Endometrial microvascular endothelial cells (primary cell): ENCODE measurements around the gene MET. TPM values are rescaled to one million over a fixed set of nuclear protein-coding genes. Genes with fewer than 3 reads are reported as not detected.
"Not testable (repeated sequence)": the region's sequence is repeated elsewhere in the genome, so short reads cannot be mapped to it uniquely, and the experiment has no call there.

Experiments
- in situ Hi-C: cut with HindIII; loops from 2 replicates; pipeline ENCODE4 v1.10.0; 2017; ENCODE audit warnings: low sequenced_read_pairs, low pct_unique_long_range_greater_than_20kb; ENCODE audit errors: inconsistent ontology term
- total RNA-seq: library from RNA; depleted of rRNA; stranded (reverse); fragments of >200 nt; gene quantifications from one replicate; pipeline ENCODE4 v1.2.3, GENCODE V29; 2015; ENCODE audit errors: inconsistent ontology term

Gene MET
- total RNA-seq, 1 donor from 2014 or later = 32.7 TPM

DNA sequence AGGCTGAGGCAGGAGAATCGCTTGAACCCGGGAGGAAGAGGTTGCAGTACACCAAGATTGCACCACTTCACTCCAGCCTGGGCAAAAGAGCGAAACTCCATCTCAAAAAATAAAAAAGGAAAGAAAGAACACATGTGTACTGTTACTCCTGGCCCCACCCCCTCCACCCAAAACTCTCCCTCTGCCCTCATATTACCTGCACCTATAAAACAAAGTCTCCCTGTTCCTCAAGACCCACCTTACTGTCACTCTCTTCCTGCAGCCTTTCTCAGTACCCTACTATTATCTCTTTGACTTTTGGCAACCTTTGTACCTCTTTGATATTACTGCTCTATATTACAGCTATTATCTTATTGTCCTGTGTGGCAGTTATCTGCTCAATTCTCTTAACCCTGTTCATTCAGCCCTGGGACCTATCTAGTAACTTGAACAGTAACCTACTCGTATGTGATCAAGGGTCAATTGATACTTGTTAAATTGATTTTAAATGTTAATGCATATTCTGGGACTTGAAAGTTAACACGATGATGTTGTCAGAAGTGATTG lies 121.9 kb downstream of the MET start:
- in situ Hi-C loops = no loop called here

DNA sequence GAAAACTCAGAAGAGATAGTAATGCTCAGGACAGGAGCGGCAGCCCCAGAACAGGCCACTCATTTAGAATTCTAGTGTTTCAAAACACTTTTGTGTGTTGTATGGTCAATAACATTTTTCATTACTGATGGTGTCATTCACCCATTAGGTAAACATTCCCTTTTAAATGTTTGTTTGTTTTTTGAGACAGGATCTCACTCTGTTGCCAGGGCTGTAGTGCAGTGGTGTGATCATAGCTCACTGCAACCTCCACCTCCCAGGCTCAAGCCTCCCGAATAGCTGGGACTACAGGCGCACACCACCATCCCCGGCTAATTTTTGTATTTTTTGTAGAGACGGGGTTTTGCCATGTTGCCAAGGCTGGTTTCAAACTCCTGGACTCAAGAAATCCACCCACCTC lies 124.5 kb downstream of the MET start:
- in situ Hi-C loops = no loop called here

DNA sequence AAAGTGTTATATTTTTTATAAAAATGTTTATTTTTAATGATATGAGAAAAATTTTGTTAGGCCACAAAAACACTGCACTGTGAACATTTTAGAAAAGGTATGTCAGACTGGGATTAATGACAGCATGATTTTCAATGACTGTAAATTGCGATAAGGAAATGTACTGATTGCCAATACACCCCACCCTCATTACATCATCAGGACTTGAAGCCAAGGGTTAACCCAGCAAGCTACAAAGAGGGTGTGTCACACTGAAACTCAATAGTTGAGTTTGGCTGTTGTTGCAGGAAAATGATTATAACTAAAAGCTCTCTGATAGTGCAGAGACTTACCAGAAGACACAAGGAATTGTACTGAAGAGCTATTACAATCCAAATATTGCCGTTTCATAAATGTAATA lies 125.6 kb downstream of the MET start:
- in situ Hi-C loops = no loop called here

DNA sequence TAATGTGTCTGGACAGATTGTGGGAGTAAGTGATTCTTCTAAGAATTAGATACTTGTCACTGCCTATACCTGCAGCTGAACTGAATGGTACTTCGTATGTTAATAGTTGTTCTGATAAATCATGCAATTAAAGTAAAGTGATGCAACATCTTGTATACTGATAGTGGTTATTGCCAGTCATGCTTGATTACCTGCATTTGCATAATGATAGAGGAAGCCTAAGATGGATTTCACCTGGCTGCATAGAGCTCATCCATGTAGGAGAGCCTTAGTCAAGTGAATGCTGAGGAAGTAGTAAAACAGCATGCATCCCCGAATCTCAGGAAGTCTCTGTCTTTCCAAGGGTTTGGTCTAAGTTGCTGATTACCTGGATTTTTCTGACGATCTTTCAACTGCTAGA lies 126.2 kb downstream of the MET start:
- in situ Hi-C loops = no loop called here

DNA sequence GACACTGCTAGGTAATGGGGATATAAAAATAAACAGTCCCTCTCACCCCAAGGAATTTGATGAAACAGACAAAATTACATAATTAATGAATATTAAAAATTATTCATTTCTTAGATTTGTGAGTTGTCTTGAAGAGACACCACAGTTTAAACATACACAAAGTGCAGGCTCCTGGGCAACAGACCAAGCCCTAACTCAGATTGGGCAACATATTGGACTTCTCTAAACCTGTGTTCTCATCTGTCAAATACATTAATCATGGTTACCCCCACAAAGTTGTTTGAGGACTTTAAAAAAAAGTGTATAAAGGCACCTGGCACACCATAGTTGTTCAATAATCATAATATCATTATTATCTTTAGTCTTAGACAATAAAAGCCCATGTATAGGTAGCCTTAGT lies 127.9 kb downstream of the MET start:
- in situ Hi-C loops = no loop called here

DNA sequence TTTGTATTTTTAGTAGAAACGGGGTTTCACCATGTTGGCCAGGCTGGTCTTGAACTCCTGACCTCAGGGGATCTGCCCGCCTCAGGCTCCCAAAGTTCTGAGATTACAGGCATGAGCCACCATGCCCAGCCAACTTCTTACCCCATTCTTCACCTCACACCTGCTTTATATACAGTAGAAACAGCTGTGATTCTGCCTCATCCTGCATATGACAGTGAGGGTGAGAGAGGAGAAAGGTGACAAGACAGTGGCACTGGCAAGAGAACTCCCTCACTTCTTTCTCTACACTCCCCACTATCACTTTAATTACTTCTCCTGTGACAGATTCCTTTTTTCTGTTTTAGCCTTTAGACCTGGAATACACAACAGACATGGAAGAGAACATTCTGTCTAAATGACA lies 128.6 kb downstream of the MET start:
- in situ Hi-C loops = no loop called here

DNA sequence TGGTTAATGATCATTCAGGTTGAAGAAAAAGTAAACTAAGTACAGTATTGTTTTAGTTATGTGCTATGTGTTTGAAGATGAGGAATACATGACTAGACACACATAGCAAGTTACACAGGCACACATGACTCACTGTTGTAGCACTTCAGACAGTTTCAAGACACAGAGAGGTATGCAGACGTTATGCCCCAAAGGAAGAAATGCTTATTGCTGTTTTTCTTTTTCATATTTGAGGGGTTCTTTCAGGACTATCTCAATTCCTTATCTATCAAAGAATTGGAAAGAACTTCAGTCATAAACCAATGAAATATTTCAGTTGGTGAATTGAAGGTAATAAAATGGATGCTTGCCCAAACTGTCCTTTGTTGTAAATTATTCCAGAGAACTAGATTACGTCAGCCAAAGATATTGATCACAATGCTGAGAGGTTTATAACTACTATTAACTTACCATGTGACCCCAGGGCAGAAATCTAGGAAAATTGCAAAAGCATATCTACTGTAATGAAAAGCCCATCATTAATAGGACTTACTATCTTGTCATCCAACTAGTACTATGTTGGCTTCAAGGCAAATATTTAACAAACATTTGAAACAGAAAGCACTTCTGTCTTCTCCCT lies 129.2 kb downstream of the MET start:
- in situ Hi-C loops = no loop called here

DNA sequence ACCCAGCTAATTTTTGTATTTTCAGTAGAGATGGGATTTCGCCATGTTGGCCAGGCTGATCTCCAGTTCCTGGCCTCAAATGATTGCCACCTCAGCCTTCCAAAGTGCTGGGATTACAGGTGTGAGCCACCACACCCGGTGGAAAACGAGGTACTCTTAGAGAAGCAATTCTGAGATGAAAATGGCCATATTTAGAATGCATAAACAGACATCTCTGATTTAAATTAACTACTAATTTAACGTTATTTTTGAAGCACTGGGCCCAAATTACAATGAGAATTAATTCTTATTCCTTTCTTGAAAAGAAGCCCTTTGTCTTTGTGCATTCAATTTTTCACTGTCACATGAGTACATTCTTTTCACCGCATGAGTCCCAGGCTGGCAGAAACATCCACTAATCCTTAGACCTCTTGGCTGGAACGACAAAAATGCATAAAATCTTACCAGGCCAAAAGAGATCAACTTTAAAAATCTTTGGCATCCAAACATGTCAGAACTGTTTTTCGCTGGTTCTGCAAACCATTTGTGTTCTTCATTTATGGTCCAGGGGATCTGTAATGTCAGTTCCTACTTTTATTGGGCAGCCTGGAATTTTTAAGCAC lies 130.2 kb downstream of the MET start:
- in situ Hi-C loops = no loop called here

DNA sequence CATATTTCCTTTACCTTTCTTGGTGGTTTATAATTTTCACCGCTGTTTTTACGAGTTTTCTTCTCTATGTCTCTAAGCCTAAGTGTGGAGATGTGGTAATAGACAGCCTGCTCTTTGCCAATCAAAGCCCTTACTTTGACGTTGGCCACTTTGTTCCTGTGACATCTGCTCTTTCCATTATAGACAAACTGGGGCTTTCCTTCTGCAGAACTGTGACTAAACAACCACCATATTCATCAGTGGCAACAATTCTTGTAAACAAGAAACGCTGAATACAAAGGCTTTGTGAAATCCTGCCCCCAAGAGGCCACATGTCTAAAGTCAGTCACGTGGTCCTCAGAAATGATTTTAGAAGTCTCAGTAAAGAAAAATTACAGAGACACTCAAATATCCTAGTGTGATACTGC lies 130.8 kb downstream of the MET start:
- in situ Hi-C loops = no loop called here

DNA sequence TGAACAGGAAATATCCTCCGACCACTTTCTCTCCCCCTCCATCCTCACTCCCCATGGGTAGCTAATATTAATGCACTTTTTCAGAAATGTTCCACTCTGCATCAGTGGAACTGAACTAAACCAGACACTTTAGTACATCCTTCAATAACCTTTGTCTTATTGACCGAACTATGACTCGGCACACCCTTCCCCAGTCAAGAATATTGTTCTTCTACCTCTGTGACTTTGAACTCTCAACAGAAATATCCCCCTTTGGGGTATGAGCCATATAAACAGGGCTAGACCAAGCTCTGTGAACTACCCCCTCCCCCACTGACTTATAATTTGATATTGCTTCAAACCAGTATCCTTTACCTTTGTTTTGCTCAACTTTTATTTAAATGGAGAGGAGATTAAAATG lies 132.5 kb downstream of the MET start:
- in situ Hi-C loops = no loop called here

DNA sequence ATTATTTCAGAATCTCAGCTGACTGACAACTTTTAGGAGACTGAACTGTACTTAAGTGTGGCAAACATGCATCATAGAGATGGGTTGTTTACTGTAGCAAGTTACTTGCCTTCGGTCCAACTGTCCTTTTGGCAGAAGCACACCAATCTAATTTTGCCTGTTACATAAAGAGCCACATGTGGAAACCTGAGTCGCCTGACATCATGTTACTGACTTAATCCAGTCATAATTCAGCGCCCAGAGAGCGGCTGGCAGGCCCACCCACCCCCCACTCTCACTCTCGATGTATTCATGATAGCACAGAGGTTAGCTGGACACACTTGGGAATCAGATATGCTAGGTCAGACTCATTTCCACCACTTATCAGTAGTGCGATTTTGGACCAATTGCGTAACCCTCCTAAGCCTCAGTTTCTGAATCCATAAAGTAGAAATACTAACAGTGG lies 133.1 kb downstream of the MET start:
- in situ Hi-C loops = no loop called here

DNA sequence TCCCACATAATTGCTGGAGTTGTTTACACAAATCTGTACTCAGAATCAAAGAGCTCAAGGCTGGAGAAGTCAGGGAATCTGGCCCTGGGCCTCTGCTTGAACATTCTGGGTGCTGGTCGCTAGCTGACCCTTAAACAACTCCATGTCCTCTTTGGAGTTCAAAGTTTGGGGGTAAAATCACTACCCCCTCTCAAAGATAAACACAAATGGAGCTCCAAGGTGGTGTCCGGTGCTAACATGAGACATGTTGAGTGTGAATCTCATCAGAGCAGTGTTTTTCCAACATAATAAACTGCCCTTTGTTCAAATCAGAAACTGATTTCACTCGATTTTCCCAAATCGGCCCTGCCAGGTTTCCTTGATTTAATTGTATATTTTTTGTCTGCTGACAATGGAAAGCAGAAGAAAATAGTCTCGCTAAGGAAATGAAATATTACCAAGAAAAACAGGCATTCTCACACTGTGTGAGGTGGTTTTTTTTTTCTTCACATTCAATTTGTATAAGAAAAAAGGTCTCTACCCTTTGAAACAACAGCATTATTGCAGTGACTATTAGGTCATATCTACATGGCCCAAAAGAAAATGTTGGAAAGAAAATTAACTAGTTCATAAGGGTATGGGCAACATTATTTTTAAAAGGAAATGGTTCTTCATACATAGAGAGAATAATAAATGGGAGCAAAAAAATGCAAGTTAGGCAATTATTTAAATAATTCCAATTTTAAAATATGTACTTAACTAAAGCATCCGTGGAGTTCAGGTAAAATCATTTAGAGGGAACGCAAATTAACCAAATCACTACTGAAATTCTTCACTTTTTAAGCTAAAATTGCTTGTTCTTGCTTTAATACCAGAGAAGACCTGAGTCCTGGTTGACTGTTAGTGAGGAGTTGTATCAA lies 134.3 kb downstream of the MET start:
- in situ Hi-C loops = no loop called here

DNA sequence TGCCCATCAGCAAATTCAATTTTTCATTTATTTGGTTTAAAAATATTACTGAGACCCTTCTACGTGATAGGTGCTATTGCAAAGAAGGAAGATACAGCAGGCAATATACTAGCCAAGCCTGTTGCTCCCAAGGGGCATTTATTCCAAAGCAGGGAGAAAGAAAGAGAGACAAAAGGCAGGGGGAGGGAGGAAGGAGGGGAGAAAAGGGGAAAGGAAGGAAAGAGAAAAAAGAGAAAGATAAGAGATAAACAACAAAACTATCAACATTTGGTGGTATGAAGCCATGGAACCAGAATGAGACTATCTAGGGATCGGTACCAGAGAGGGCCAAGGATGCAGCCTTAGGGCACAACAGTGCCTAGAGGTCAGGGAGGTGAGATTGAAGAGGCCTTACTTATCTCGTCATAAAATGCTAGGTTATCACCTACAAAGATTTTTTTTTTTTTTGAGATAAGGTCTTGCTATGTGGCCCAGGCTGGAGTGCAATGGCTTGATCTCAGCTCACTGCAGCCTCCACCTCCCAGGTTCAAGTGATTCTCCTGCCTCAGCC lies 135.1 kb downstream of the MET start:
- in situ Hi-C loops = no loop called here

DNA sequence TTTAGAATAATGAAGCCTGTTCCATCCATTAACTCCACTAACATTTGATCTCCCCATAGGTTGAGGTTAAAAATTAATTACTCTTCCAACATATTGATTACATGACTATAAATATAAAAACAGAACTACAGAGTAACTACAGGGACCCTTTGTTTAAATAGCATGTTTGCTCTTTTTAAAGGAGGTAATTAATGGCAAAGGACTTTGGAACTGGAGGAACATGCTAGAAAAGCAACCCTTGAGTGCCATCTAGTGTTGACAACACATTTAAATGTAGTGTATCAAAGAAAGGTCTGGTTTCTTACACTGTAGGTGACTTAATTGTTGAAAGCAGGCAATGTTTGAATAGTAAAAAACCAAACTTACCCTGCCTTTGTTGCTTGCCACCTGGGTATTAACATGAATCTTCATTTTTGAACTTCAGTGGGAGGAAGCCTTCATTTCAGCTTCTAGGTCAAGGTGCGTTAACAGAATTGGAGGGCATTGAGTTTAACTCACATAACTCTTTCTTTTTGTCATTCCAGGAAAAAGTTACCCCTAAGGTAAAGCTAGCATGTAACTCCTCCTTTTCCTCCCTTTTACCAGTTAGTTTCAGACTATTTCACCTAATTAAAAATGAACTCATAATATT lies 137.8 kb downstream of the MET start:
- in situ Hi-C loops = no loop called here

DNA sequence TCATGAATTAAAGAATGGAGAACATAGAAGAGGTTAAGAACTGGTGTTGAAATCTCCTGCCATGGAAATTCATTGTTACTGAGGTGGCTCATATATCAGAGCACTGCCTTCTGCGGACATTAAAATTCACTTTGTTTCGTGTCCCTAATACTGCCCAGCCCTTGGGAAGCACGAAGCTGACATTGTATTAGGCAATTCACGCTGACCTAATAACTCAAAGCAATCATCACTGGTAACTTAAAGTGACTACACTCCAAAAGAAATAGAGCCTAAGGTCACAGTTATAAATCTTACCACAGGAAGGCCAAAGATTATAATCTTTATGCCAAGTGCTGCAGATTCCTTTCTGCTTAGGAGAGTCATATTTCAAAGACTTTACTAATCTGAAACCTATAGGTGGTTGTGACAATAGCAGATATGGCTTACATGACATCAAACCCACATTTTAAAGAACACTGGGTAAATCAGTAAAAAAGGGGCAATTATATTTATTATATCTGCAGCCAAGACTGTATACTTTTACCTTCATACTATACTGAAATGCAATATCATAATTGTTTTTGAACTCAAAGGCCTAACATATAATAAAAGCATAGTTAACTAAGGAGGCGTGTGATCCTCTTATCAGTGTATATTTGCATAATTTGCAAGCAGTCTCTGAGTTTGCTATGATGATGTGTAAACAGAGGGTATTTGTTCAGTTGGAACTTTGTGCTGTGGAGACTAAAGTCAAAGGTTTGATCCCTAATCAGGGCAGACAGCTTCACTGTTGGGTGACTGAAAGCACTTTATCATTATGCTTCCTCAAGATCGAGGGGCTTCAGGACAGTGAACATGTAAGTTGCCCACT lies 138.5 kb downstream of the MET start:
- in situ Hi-C loops = no loop called here

DNA sequence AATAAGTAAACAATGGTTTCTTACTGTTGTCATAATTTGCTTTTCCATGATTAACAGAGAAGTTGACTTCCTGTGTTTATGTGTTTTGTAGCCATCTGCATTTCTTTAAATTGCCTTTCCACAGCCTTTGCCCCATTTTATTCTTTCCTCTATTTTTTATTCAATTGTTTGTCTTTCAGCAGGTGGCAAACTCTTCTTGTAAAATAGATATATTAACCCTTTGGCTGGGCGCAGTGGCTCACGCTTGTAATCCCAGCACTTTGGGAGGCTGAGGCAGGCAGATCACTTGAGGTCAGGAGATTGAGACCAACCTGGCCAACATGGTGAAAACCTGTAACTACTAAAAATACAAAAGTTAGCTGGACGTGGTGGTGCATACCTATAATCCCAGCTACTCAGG lies 139.8 kb downstream of the MET start:
- in situ Hi-C loops = no loop called here

DNA sequence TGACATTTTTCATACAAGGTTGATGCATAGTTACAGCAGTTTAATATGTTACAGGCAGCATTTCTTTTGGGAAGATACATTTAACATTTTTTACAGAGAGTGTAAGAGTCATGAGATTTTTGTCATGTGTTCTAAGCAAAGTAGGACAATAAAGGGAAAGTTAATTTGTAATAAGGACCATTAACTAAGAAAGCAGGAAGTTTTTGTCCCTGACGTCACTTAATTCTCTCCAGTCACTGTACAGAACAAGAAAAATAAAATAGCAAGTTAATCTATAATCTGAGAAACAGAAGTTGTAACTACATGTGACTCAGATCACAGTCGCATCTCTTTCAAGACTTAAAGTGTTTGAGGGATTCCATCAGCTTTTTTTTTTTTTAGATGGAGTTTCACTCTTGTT lies 140.9 kb downstream of the MET start:
- in situ Hi-C loops = no loop called here

DNA sequence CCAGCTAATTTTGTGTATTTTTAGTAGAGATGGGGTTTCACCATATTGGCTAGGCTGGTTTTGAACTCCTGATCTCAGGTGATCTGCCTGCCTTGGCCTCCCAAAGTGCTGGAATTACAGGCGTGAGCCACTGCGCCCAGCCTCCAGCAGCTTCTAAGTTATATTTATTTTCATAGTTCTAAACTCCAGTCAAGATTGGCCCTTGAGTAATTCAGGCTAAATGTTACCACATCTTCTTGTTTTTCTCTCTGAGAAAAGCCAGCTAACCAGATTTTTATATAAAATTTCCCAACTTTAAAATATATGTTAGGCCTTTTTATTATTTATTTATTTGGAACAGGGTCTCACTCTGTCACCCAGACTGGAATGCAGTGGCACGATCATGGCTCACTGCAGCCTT lies 141.4 kb downstream of the MET start:
- in situ Hi-C loops = not testable (repeated sequence)
